Skeletal muscle satellite cell (primary cell): ENCODE results near the gene ELOB.

Source experiments
- H3K27me3 ChIP-seq: 2 replicates; pipeline ENCODE4 v1.7.0; 2013; ENCODE audit warnings: low read length; ENCODE audit not compliant: control insufficient read depth, insufficient read depth
- H3K36me3 ChIP-seq: 2 replicates; pipeline ENCODE4 v1.7.0; 2013; ENCODE audit warnings: mild to moderate bottlenecking, control low read depth, low read length; ENCODE audit not compliant: insufficient read depth
- H3K4me1 ChIP-seq: 2 replicates; pipeline ENCODE4 v1.7.0; 2013; ENCODE audit warnings: low read length; ENCODE audit not compliant: control insufficient read depth, insufficient read depth
- H3K4me2 ChIP-seq: 2 replicates; pipeline ENCODE4 v1.7.0; 2013; ENCODE audit warnings: mild to moderate bottlenecking, low read length
- H3K4me3 ChIP-seq: 2 replicates; pipeline ENCODE4 v1.7.0; 2013; ENCODE audit warnings: low read length
- H3K9ac ChIP-seq: 2 replicates; pipeline ENCODE4 v1.7.0; 2013; ENCODE audit warnings: mild to moderate bottlenecking, low read depth, low read length, moderate library complexity
- H3K9me3 ChIP-seq: replicated peaks from 2 replicates; pipeline ENCODE4 v1.7.0; 2013; ENCODE audit warnings: mild to moderate bottlenecking, control low read depth, low read length

ELOB gene

DNA sequence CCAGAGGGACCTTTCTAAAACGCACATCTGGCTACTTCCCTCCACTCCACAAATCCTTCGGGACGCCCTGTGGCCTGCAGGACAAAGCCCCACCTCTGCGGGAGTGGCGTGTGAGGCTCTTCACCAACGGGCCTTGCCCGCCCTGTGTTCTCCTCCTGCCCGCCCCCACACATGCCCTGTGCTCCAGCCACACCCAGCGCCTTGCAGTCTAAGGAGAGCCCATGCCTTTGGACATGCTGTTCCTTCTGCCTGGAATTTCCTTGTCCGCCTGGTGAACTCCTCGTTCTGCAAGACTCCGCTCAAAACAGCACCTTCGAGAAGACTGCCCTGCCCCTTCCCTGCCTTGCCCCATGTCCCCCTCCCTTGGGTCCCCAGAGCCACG, 7.4 kb downstream of the ELOB start:
- Histone ChIP-seq H3K27me3 (no peaks in the 10 kb centered on the region), H3K9ac (no peak overlapping the region), H3K36me3 (peaks cover 98% of the 10 kb centered on the region)

DNA sequence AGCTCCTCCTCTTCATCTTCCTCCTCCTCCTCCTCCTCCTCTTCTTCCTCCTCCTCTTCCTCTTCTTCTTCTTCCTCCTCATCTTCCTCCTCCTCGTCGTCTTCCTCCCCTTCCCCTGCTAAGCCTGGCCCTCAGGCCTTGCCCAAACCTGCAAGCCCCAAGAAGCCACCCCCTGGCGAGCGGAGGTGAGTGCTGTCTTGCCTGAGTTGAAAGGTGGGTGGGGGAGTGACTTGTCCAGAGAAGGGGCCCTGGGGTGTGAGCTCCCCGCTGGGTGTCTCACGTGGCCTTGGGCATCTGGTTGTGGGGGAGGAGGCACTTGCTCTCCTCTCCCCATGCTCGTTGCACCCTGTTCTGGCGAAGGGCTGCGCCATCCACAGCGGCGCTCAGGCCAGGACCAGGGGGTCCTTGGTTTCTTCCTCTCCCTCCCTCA, 8.0 kb downstream of the ELOB start:
- peaks cover 98% of the 10 kb centered on the region for H3K36me3 ChIP-seq
- no peak overlapping the region for H3K4me3 ChIP-seq
- H3K9me3 ChIP-seq = no peaks in the 10 kb centered on the region
- no peaks in the 10 kb centered on the region for H3K27me3 ChIP-seq
- H3K9ac ChIP-seq = peak overlapping the region; percentile 2
- peak overlapping the region; percentile 5 for H3K4me2 ChIP-seq
- H3K4me1 ChIP-seq = peaks cover 62% of the 10 kb centered on the region

More for the DNA sequence above, 7.4 kb downstream of the ELOB start:
- Histone ChIP-seq H3K4me3 (no peak overlapping the region), H3K4me1 (peaks cover 67% of the 10 kb centered on the region), H3K9me3 (no peaks in the 10 kb centered on the region), H3K4me2 (peak overlapping the region; percentile 5)

DNA sequence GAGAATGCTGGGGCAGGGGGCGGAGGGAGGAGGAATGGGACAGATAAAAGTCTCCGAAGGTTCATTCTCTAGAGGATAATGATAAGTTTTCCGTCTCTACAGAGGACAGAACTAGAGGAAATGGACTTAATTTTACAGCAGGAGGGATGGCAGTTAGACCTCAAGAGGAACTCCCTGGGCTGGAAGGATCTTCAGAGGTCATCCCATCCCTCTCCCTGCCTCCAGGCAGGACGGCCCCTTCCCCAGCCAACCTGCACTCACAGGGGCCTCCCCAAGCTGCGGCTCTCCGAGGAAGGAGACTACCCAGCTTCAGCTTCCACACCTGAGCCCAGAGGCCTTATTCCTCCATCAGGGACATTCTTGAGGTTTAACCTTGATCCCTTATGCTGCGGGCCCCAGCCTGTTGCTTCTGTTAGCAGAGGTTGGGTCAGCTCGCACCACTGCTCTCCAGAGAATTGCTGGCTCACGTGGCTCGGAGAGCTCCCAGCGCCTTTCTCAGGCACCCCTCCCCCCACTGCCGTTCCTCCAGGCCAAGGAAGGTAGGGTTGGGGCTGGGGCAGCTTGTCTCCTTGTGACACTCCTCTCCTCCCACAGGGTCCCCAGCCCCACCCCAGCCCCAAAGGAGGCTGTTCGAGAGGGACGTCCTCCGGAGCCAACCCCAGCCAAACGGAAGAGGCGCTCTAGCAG, 8.5 kb downstream of the ELOB start:
- Histone ChIP-seq H3K9me3 (no peaks in the 10 kb centered on the region), H3K4me3 (no peak overlapping the region), H3K9ac (no peak overlapping the region), H3K4me1 (peaks cover 57% of the 10 kb centered on the region), H3K36me3 (peaks cover 98% of the 10 kb centered on the region), H3K4me2 (no peak overlapping the region), H3K27me3 (no peaks in the 10 kb centered on the region)

DNA sequence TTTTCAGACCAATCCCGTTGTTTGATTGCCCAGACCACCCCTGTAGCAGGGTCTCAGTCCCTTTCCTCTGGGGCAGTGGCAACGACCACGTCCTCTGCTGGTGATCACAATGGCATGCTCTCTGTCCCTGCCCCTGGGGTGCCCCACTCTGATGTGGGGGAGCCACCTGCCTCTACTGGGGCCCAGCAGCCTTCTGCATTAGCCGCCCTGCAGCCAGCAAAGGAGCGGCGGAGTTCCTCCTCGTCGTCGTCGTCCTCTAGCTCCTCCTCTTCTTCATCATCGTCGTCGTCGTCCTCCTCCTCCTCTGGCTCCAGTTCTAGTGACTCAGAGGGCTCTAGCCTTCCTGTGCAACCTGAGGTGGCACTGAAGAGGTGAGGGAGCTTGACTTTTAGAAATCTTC, 9.2 kb downstream of the ELOB start:
- peak overlapping the region; percentile 17 for H3K4me2 ChIP-seq
- H3K36me3 ChIP-seq = peaks cover 98% of the 10 kb centered on the region
- no peak overlapping the region for H3K4me3 ChIP-seq
- H3K27me3 ChIP-seq = no peaks in the 10 kb centered on the region
- peaks cover 51% of the 10 kb centered on the region for H3K4me1 ChIP-seq
- no peaks in the 10 kb centered on the region for H3K9me3 ChIP-seq
- H3K9ac ChIP-seq = no peak overlapping the region

- H3K36me3 ChIP-seq = peaks cover 99% of the 10 kb centered on the region
- no peak overlapping the region for H3K4me3 ChIP-seq
- H3K27me3 ChIP-seq = no peaks in the 10 kb centered on the region
- H3K9ac ChIP-seq = no peak overlapping the region
- peak overlapping the region; percentile 17 for H3K4me2 ChIP-seq
- H3K9me3 ChIP-seq = no peaks in the 10 kb centered on the region
- peaks cover 47% of the 10 kb centered on the region for H3K4me1 ChIP-seq
Measured at GRCh38 chr16:2767140-2767731, 9.8 kb downstream of the ELOB start.

DNA sequence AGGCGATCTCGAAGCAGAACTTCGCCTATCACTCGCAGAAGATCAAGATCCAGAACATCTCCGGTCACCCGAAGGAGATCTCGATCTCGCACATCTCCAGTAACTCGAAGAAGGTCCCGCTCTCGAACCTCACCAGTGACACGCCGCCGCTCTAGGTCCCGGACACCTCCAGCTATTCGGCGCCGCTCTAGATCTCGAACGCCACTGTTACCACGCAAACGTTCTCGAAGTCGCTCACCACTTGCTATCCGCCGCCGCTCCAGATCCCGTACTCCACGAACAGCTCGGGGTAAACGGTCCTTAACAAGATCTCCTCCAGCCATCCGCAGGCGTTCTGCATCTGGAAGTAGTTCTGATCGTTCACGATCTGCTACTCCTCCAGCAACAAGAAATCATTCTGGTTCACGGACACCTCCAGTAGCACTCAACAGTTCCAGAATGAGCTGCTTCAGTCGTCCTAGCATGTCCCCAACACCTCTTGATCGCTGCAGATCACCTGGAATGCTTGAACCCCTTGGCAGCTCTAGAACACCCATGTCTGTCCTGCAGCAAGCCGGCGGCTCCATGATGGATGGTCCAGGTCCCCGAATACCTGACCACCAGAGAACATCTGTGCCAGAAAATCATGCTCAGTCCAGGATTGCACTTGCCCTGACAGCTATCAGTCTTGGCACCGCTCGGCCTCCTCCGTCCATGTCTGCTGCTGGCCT, 10.5 kb downstream of the ELOB start:
- H3K4me2 ChIP-seq = no peak overlapping the region
- H3K9ac ChIP-seq = no peak overlapping the region
- no peaks in the 10 kb centered on the region for H3K27me3 ChIP-seq
- peaks cover 47% of the 10 kb centered on the region for H3K4me1 ChIP-seq
- H3K36me3 ChIP-seq = peaks cover 99% of the 10 kb centered on the region
- H3K9me3 ChIP-seq = no peaks in the 10 kb centered on the region
- no peak overlapping the region for H3K4me3 ChIP-seq

- Histone ChIP-seq H3K9ac (no peak overlapping the region), H3K27me3 (no peaks in the 10 kb centered on the region), H3K4me2 (no peak overlapping the region), H3K4me3 (no peak overlapping the region), H3K36me3 (peaks cover 100% of the 10 kb centered on the region), H3K4me1 (peaks cover 42% of the 10 kb centered on the region), H3K9me3 (no peaks in the 10 kb centered on the region)
Measured at GRCh38 chr16:2765462-2766404, 11.3 kb downstream of the ELOB start.

DNA sequence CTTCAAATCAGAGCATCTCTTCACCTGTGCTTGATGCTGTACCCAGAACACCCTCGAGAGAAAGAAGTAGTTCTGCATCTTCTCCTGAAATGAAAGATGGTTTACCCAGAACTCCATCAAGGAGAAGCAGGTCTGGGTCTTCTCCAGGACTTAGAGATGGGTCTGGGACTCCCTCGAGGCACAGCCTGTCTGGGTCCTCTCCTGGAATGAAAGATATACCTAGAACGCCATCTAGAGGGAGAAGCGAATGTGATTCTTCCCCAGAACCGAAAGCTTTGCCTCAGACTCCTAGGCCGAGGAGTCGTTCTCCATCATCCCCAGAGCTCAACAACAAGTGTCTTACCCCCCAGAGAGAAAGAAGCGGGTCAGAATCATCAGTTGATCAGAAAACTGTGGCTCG, 12.4 kb downstream of the ELOB start:
- H3K4me1 ChIP-seq = peaks cover 32% of the 10 kb centered on the region
- H3K27me3 ChIP-seq = no peaks in the 10 kb centered on the region
- no peaks in the 10 kb centered on the region for H3K9me3 ChIP-seq
- no peak overlapping the region for H3K4me2 ChIP-seq
- H3K9ac ChIP-seq = no peak overlapping the region
- H3K4me3 ChIP-seq = no peak overlapping the region
- peaks cover 100% of the 10 kb centered on the region for H3K36me3 ChIP-seq

- no peak overlapping the region for H3K9ac ChIP-seq
- H3K27me3 ChIP-seq = no peaks in the 10 kb centered on the region
- H3K4me3 ChIP-seq = no peak overlapping the region
- peaks cover 99% of the 10 kb centered on the region for H3K36me3 ChIP-seq
- peaks cover 17% of the 10 kb centered on the region for H3K4me1 ChIP-seq
- H3K9me3 ChIP-seq = no peaks in the 10 kb centered on the region
- no peak overlapping the region for H3K4me2 ChIP-seq
Measured at GRCh38 chr16:2763173-2763572, 13.9 kb downstream of the ELOB start.

DNA sequence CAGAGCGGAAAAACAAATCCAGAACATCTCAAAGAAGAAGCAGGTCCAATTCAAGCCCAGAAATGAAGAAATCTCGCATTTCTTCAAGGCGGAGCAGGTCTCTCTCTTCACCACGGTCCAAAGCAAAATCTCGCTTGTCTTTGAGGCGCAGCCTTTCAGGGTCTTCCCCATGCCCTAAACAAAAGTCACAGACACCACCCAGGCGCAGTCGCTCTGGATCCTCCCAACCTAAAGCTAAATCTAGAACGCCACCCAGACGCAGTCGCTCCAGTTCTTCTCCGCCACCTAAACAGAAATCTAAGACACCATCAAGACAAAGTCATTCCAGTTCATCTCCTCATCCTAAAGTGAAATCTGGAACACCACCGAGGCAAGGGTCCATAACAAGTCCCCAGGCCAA, 14.4 kb downstream of the ELOB start:
- Histone ChIP-seq H3K4me1 (peaks cover 12% of the 10 kb centered on the region), H3K4me2 (no peak overlapping the region), H3K36me3 (peaks cover 99% of the 10 kb centered on the region), H3K4me3 (no peak overlapping the region), H3K9me3 (no peaks in the 10 kb centered on the region), H3K27me3 (no peaks in the 10 kb centered on the region), H3K9ac (no peak overlapping the region)
